HG02884 (cell line): ENCODE results near the gene CHST13.

Source experiments
- ATAC-seq: cut with Tn5 transposase; IDR thresholded peaks from one replicate; pipeline ENCODE4 v1.9.1; 2021; ENCODE audit warnings: mild to moderate bottlenecking, moderate library complexity; ENCODE audit not compliant: unreplicated experiment

CHST13 gene

DNA sequence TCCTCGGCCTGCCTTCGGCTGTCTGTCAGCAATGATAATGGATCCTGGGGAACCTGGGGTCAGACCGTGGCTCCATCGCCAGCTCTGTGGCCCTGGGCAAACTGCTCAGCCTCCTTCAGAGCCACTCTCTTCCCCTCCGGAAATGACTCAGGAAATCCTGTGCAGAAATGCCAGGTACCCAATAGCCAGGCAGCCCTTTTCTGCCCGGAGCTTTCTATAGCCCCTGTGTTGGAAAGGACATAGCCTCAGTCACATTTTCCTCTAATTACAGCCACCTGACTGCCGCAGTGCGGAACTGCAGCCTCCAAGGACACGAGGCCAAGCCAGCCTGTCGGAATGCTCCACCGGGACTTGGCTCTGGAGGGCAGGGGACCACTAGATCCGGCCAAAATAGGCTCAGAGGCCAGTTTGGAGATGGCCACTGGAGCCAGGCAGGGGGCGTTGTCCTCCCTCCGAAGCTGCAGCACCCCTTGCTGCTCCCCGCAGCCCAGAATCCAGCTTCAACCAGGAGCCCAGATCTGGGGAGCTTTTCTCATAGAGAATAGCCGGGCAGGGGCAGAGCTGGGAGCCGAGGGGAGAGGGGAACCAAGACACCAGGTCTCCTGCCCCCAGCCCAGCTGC is 36.7 kb upstream of the CHST13 start:
- ATAC-seq = no peak

DNA sequence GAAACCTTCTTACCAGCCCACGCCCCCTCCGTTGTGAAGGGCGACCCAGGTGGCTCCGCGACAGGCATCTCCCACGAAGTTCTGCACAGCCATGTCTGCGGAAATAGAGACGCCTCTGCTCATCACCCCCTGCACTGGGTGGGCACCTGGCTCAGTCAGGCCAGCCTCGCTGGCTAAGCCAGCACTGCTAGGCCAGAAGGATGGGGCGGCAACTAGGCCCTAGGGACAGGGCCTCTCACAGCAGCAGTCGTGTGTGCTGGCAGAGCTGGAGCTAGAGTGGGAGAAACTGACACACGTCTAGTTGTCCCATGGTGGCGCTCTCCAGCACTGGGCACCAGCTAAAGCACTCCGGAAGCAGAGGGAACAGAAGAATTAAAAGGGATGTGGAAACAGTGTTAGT is 35.8 kb upstream of the CHST13 start:
- no peak for ATAC-seq

DNA sequence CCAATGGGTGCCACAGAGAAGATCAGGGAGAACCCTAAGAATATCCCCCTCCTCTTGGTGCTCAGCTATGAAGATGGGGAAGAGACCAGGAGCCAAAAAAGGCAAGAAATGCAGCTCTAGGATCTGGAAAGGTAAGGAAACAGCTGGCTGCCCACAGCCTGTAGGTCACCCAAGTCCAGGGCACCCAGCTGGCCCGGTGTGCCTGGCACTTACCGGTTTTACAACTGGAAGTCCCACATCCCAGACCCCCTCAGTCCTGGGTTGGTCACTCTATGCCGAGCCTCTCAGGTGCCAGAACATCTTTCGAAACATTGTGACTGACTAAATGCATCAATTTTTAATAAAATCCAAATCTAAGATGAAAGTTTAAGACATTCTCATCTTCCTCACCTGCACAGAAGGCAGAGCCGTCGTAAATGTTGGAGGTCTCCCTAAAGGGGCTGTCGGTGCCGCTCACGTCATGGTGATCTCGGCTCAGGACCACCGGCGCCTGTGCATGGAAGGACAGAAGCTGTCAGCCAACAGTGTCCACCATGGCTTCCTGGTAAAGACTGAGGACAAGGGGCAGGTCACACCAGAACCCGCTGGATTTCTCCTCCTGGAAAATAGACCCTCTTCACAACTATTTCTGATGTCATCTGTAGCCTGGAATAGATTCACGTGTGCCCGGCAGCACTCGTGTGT is 34.9 kb upstream of the CHST13 start:
- no peak for ATAC-seq

DNA sequence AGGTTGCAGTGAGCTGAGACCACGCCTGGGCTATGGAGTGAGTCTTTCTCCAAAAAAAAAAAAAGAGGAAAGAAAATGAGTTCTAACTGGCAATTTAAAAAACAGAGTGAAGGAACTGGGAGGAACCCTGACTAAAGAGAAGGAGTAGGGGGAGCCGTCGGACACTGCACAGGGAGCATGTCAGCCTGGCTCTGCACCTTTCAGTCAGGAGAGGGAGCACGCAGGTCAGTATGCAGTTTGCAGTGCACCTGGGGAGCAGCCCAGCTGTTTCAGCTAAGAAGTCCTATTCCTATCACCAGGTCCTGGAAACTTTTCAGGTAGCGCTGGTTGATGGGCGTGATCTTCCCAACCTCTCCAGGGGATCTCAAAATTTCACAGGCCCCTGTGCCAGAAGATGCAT is 33.3 kb upstream of the CHST13 start:
- no peak for ATAC-seq

DNA sequence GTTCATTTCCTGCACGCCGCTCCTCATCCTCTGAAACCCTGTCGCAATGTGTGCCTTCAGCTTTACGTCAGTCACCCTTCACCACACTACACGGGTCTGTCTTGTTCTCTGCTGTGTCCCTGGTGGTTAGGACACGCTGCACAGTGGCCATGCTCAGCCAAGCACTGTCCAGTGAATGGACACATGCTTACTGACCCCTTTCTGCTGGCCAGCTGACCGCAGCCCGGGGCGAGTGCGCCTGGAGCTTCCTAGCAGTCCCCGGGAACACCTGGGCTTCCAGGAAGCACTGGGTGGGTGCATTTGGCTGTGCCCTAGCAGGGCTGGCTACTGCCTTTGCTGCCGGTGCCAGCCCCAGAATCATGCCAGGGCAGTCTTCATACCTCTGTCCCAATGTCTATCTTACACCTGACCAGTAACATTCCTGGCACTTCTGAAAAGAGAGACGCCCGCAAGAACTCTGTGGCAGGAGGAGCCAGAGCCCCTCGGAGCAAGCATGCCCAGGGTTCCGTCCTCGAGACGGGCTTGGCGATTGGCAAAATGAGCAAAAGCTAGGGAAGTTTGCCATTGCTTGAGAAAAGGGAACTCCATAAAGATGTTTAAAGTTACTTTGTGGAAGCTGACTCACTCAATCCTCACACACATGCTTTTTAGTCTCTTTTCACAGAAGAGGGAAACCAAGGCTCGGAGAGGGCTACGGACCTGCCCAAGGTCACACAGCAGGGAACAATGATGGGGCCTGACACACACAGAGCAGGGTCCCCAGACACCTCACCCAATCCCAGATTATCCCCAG is 32.5 kb upstream of the CHST13 start:
- no peak for ATAC-seq

DNA sequence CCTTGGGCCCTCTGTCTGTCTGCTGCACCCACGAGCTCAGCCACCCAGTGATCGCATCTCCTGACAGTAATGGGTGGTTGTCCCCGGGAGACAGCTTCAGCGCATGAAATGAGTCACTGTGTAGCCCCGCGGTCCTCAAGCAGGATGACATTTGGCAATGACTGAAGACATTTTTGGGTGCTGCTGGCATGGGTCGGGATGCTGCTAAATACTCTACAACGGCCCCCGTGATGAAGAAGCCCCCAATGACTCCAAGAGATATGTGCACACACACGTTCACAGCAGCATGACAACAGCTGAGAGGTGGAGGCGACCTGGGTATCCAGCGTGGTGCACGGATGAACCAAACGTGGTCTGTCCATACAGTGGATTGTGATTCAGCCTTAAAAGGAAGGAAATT is 30.9 kb upstream of the CHST13 start:
- ATAC-seq = no peak

DNA sequence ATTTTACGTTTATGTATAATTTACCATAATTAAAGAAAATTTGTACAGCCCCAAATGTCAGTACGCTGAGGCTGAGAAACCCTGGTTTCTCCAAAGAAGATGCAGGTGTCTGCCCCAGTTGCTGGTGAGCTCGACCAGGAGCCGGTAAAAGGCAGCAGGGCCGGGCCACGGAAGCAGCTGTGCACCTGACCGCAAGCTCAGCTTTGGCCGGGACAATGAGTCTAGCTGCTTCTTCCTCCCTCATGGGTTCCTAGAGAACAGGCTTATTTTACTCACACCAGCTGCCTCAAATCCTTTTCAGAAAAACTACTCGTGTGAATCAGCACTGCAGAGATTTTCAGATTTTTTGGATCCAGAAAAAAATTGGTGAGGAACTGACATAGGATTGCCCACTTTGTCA is 30.2 kb upstream of the CHST13 start:
- ATAC-seq = no peak

DNA sequence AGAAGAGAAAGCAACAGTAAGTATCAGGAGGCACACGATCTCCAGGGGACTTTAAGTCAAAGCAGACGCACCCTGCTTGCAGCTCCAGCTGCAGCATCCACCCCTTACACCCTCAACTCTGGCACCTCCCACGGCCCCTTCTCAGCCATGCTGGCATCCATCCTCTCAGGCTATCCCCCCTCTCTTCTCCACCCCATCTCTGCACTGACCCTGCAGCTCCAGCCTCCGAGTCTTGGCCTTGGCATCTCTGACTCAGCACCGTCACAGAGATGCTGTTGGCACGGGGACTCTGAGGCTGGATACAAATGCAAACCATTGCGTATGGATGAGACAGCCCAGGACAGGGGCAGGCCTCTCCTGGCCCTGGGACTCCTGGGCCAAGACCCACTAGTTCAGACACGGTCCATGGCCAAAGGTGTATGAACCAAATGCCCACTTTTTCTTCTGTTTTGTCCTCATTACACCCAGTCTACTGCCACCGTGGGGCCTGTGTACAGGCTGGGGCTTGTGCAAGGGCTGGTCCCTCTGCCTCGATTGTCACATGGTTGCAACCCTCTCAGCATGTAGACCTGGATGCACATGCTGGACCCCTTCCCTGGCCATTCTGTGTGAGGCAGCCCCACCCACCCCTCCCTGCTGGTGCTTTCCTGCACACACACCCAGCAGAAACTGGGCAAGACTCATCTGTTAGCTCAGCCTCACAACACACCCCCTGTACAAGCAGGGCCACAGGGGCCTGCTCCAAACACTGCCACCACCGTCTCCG is 29.6 kb upstream of the CHST13 start:
- ATAC-seq = no peak

DNA sequence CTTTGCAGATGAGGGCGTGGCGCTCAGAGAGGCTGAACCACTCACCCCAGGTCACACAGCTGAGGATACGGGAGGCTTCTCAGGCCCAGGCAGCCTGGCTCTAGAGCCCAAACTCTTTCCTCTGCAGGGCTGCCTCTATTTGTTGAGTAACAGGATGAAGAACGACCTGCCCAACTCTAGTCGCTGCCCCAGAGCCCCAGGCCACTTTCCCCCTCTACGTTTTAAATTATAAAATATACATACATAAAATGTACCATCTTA is 29.1 kb upstream of the CHST13 start:
- ATAC-seq = no peak

DNA sequence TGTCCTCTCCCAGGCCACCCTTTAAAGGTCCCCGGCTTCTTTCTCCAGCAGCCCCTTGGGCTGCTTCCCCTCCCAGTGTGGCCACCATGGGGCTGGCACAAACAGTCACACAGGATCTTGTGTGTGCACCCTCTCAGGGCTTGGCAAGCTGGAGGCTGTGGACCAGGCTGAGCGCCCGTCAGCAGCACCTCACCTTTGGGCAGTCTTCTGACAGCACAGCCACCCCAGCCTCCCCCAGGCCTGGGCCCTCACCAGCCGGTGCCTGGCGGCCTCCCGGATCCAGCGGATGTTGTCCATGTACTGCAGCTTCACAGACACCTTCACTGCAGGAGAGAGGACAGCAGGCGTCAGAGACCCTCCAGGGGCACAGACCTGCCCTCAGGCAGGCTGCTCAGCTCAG is 28.2 kb upstream of the CHST13 start:
- no peak for ATAC-seq

DNA sequence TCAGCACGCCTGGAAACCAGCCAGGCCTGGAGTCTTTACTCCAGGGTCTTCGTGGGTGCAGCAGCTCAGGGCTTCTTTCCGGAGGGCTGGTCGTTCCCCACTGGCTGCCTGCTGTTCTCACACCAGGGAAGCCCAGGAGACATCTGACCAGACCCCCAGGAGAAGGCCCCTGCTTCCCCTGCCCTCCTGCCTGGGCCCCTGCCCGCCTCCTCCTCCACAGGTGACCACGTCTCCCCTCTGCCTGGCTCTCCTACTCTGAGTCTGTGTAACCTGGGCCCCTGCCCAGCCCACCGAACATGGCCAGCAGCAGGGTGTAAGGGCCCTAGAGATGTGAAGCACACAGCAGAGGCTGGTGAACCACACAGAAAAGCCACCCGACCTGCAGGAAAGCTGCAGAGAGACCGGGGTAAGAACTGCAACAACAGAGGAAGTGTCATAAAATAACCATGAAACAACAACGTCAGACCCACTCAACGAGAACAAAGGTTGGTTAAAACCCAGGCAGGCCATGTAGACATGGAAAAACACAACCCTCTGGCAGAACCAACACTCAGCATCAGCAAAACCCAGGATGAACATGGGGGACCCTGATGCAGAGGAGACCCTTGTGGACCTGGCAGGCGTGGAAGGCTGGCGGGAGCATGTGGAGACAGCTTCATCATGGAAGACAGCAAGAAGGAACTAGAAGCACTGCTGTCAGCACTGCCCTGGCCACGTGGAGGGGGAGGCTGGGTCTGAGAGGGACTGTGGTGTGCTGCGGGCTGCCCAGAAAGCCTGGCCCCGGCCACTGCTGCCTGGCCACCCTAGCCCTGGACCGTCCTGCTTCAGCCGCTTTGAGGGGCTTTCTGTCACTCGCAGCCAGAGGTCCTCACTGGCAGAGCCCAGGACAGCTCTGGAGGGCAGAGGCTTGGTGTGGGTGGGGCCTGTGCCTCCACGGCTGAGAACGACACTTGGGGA is 26.8 kb upstream of the CHST13 start:
- no peak for ATAC-seq

DNA sequence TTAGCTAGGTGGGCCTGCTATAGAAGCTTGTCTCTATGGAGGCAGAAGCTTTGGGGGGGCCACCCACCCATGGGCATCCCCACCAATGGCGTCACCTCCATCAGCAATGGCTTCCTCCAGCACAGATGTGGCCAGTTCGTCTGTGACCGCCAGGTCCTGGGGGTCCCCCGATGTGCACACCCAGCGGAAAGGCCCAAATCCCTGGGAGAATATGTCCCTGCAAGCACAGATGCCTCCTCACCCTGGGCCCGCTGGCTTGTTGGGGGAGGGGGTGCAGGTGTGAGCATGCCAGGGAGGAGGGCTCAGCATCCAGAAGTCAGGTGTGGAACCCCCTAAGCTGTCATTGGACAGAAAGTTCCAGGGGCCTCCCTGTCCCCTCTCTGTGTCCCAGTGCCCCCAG is 26.0 kb upstream of the CHST13 start:
- ATAC-seq = no peak

DNA sequence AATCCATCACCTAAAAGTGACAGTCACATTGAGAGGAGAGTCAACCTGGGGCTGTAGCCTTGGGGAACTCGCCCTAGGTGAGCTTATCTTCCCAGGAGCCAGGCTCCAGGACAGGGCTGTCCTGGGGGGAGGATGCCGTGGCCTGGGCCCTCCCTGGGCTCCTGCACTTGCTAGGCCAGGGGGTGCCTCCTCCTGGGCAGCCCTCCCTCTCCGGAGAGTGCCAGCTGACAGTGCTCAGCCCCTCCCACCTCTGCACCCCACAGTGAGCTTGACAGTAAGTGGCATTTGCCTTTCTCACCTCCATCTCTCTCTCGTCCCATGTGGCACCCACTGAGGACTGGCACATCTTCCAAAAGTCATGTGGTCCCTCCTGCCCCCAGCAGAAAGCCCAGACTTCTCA is 25.5 kb upstream of the CHST13 start:
- ATAC-seq = no peak

DNA sequence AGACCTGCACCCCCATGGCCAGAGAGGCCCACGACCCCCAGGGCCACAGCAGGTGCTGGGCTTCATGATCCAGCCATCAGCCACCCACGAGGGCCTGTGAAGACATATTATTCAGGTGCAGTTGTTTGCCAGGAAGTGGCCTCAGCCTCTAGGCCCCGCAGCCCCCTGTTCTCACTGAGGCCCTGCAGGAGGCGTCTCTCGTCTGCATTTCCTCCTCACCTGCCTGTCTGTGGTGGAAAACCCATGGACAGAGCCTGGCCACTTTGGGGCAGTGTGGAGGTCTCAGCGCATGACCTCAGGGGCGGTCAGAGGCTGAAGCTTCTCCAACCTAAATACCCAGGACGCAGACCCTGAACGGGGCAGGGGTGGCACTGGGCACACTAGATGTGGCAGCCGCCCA is 25.0 kb upstream of the CHST13 start:
- ATAC-seq = no peak

DNA sequence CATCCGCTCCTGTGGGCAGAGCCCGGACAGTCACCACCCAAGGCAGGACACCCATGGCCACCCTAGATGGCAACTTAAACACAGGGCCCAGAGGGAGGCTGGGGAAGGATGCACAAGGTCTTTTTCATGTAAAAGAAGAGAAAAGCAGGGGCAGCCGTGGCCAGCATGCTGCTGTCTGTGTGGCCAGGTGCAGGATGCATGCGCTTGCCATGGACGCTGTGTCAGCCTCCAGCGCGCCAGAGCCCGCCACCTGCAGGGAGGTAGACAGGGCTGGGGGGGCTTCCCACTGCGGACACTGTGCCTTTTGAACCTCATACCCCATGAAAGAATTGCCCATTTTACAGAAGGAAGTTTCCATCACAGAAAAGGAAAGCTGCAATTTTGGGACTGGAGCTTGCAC is 24.6 kb upstream of the CHST13 start:
- no peak for ATAC-seq

DNA sequence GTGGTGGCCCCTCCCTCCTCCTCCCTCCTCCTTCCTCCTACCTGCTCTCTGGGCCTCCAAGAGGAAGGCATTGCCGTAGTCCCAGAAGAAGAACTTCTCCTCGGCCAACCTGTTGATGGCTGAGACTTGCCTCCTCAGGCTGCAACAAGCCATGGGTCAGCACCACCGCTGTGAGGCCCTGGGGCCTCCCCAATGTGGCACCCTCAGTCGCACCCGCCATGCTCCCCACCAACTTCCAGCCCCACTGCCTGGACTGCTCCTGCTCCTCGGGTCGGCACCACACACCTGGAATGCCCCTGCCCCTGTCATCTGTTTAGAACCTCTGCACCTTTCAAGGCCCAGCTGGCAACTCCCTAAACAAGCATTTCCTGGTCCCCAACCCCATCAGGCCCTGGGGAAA is 23.9 kb upstream of the CHST13 start:
- no peak for ATAC-seq

DNA sequence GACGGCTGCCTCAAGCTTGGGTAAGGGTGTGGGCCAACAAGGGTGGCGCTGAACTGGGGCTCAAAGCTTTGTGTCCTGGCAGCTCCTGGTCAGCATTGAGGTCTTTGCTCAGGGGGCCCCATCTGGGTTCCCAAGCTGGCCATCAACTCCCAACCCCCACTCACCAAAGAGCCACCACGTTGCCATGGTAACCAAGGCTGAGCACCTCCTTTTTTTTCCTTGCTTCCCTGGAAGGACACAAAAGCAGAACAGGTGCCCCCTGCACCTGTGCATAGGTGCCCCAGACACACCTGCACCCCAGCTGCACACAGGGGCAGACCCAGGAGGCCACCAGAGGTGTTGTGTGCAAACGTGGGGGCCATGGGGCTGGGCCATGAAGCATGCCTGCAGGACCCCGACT is 22.9 kb upstream of the CHST13 start:
- ATAC-seq = no peak

DNA sequence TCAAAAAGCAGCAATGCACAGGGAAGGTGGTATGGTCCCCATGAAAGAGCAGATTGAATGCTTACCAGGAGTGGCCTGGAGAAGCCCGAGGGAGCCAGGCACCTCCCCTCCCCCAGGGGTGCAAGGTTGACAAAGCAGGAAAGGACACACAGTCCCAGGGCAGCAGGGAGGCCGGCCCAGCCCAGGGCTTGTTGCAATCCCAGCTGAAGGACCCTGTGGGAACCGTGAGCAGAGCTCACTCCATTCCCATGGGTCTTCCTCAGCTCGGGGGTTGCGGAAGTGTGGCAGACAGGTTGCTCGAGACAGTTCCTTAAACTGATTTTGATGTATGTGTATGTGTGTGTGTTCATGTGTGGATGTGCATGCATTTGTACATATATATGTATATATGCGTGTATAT is 22.2 kb upstream of the CHST13 start:
- ATAC-seq = no peak

DNA sequence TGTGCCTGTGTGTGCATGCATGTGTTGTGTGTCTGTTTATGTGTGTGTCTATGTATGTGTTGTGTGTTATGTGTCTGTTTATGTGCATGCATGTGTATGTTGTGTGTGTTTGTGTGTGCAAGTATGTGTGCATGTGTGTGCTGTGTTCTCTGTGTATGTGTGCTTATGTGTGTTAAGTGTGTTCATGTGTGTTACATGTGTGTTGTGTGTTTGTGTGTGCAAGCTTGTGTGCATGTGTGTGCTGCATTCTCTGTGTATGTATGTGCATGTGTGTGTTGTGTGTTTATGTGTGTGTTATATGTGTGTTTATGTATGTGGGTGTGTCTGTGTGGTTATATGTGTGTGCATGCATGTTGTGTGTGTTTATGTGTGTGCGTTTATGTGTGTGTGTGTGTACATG is 21.3 kb upstream of the CHST13 start:
- no peak for ATAC-seq

DNA sequence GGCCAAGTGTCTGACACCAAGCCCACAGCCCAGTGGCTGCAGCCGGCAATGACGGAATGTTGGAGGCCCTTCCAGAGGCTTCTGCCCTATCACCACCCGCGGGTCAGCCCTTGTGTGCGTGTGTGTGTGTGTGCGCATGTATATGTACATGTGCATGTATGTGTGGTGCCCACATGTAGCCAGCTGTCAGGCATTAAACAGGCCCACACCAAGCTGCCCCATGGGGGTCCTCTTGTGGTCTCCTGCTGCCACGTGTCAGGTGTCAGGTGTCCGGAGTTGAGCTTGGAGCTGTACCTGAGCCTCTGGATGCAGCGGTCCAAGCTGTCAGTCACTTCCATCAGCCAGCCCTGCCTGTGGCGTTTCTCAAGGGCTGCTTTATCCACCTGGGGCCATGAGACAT is 20.3 kb upstream of the CHST13 start:
- ATAC-seq = no peak

DNA sequence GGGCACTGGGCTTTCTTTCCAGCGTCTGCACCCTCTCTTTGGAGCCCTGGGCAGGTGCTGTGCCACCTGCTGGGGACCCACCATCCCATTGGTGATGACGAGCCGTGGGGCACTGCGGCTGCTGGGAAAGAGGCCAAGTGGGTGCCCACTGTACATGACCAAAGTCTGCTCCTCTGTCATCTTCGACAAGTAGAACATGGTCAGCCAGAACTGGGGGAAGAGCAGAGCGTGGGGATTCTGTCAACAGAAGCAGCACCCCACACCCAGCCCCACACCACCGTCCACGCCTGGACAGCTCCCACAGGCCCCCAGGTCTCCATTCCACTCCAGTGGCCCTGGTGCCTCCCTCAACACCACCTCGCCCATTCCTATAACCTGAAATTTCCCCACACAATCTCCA is 16.1 kb upstream of the CHST13 start:
- ATAC-seq = no peak
